ENCODE measurements around the gene MAP3K9. TPM values are rescaled to one million over a fixed set of nuclear protein-coding genes. Genes with fewer than 3 reads are reported as not detected.

Gene MAP3K9
- total and polyA plus RNA-seq, 9 of the 15 experiments (the other 6 are each of a cell fraction or from before 2014, with no cell fraction given) = 0.03 to 0.60 (median 0.36) TPM

DNA sequence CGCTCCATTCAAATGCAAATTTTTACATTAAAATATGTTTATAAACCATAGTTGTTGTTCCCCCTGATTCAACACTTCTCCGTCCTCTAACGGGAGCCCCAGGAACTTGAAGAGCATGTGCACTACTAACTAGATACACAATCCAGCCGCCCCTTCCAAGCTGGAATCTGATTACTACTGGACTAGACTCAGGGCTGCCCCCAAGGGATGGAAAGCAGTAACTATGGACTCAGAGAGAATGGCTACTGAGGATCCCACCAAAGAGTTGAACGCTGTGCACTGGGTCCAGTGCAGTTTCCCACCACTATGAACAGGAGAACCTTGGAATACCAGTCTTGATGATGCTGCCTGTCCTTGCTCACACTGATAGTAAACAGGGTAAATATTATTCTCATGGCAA is 49.3 kb upstream of the MAP3K9 start (continued):
- TF ChIP-seq, protein P1, sequence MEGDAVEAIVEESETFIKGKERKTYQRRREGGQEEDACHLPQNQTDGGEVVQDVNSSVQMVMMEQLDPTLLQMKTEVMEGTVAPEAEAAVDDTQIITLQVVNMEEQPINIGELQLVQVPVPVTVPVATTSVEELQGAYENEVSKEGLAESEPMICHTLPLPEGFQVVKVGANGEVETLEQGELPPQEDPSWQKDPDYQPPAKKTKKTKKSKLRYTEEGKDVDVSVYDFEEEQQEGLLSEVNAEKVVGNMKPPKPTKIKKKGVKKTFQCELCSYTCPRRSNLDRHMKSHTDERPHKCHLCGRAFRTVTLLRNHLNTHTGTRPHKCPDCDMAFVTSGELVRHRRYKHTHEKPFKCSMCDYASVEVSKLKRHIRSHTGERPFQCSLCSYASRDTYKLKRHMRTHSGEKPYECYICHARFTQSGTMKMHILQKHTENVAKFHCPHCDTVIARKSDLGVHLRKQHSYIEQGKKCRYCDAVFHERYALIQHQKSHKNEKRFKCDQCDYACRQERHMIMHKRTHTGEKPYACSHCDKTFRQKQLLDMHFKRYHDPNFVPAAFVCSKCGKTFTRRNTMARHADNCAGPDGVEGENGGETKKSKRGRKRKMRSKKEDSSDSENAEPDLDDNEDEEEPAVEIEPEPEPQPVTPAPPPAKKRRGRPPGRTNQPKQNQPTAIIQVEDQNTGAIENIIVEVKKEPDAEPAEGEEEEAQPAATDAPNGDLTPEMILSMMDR (IDR thresholded peaks at IDR 0.05 in 2 of 3, conservative IDR thresholded peaks at IDR 0.05 in 1 of 3; ENCODE audit: insufficient read depth in 2 of 3, low read depth in 1 of 3, low read length in 3 of 3) = peak in 2 of 3 experiments; percentile 30 to 33; a peak in 3 of 6 replicates

DNA sequence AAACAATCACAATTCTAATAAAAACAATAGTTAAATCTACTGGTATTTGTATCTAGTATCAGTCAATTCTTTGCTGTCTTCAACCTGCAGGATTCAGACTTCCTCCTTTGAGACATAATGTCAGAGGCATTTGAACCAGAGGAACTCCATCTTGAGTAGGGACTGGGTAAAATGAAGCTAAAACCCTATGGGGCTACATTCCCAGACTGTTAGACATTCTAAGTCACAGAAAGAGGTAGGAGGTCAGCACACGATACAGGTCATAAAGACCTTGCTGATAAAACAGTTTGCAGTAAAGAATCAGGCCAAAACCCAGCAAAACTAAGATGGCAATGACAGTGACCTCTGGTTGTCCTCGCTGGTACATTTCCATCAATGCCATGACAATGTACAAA is 48.2 kb upstream of the MAP3K9 start:
- no peaks in the 10 kb centered on the region for H3K79me2 ChIP-seq (ENCODE audit: control insufficient read depth, insufficient read depth, low read length)
- no peak overlapping the region for H3K9ac ChIP-seq (ENCODE audit: insufficient read depth in 1 of 2, low read depth in 2 of 2, low read length in 2 of 2)
- no peak overlapping the region for H3K27ac ChIP-seq (ENCODE audit: extremely low read depth, low read depth, low read length)
- 0% methylated on average over 2 of the region's 2 CpGs for WGBS (ENCODE audit: insufficient coverage, low coverage, missing lambda C conversion rate)
- DNase-seq (ENCODE audit: extremely low read depth in 1 of 4, low spot score in 3 of 4) (no peak), ATAC-seq (no peak), FAIRE-seq (no peak)
- no peaks in the 10 kb centered on the region for H4K20me1 ChIP-seq (replicated peaks; ENCODE audit: control insufficient read depth, insufficient read depth, low read length)
- no peaks in the 10 kb centered on the region for H3K36me3 ChIP-seq (ENCODE audit: control insufficient read depth, insufficient read depth, low read length)
- TF ChIP-seq SMAD2 (IDR thresholded peaks at IDR 0.05; ENCODE audit: low read depth, low read length) (no peak), NCOA6 (IDR thresholded peaks at IDR 0.05) (no peak), FOXM1 (IDR thresholded peaks at IDR 0.05; ENCODE audit: low read depth) (no peak), FOXM1 (CRISPR knock-in tag; IDR thresholded peaks at IDR 0.05; ENCODE audit: low read depth) (no peak)
- in situ Hi-C loops (cut with MboI) = no loop called here
- ChIA-PET CTCF (ENCODE audit: low intra/inter-chr PET ratio) (no interaction called here), POLR2A (no interaction called here)
- H3K9me3 ChIP-seq (replicated peaks; ENCODE audit: control insufficient read depth, insufficient read depth, low read depth, low read length) = no peaks in the 10 kb centered on the region
- H2AFZ ChIP-seq (ENCODE audit: low read depth, low read length) = no peak overlapping the region
- no peaks in the 10 kb centered on the region for H3K27me3 ChIP-seq (ENCODE audit: control insufficient read depth in 2 of 2, insufficient read depth in 2 of 2, low read length in 2 of 2)
- no TSS peak for BruUV-seq (replicated peaks)
- H3K9me1 ChIP-seq (ENCODE audit: control insufficient read depth, insufficient read depth, low read length) = no peaks in the 10 kb centered on the region
- H3K4me1 ChIP-seq (replicated peaks in 1 of 2; ENCODE audit: control insufficient read depth in 2 of 2, insufficient read depth in 2 of 2, low read length in 2 of 2) = no peaks in the 10 kb centered on the region
- intact Hi-C loops (cut with micrococcal nuclease) = no loop called here
- H3K4me3 ChIP-seq = no peak overlapping the region
- no peak overlapping the region for H3K4me2 ChIP-seq (ENCODE audit: insufficient read depth, low read length)
